ENCODE data around the gene TMEM220. TPM values are rescaled to one million over a fixed set of nuclear protein-coding genes. Genes with fewer than 3 reads are reported as not detected.
"Not testable (repeated sequence)": the region's sequence is repeated elsewhere in the genome, so short reads cannot be mapped to it uniquely, and the experiment has no call there.

Gene TMEM220
- total and polyA plus RNA-seq, 3 donors from 2014 or later = 16.2 to 53.1 (median 22.2) TPM

DNA sequence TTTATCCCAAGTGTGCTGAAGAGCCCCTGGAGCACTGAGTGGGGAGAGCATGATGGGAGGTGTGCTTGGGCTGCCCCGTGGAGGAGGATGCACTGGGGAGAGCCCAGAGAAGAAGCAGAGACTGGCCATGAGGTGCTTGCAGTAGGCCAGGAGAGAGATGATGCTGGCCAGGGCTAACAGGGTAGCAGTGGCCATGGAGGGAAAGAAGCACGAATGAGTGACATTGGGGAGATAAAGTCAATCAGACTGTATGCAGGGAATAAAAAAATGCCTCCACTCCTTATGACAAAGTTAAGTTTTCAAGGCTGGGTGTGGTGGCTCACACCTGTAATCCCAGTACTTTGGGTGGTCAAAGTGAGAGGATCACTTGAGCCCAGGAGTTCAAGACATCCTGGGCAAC, 5.4 kb upstream of the TMEM220 start:
- WGBS, 2 donors = 81 to 83% methylated on average over 2 of the region's 2 CpGs
- no peaks in the 10 kb centered on the region for H3K9me3 ChIP-seq
- no peaks in the 10 kb centered on the region for H3K36me3 ChIP-seq (ENCODE audit: low read depth, missing control alignments)
- no peak overlapping the region for H3K4me3 ChIP-seq
- peaks cover 14% of the 10 kb centered on the region for H3K4me1 ChIP-seq
- H3K27ac ChIP-seq = no peak overlapping the region
- DNase-seq = no peak
- H3K27me3 ChIP-seq = no peaks in the 10 kb centered on the region
- intact Hi-C loops (cut with DNase I; ENCODE audit: low total_unique reads) = loop anchor here (5.0 kb wide), 1 partner anchor 112 kb away; no protein-coding TSS in a partner anchor
- no peak for TF ChIP-seq POLR2A (IDR thresholded peaks at IDR 0.05)
- TF ChIP-seq, protein P1, sequence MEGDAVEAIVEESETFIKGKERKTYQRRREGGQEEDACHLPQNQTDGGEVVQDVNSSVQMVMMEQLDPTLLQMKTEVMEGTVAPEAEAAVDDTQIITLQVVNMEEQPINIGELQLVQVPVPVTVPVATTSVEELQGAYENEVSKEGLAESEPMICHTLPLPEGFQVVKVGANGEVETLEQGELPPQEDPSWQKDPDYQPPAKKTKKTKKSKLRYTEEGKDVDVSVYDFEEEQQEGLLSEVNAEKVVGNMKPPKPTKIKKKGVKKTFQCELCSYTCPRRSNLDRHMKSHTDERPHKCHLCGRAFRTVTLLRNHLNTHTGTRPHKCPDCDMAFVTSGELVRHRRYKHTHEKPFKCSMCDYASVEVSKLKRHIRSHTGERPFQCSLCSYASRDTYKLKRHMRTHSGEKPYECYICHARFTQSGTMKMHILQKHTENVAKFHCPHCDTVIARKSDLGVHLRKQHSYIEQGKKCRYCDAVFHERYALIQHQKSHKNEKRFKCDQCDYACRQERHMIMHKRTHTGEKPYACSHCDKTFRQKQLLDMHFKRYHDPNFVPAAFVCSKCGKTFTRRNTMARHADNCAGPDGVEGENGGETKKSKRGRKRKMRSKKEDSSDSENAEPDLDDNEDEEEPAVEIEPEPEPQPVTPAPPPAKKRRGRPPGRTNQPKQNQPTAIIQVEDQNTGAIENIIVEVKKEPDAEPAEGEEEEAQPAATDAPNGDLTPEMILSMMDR (IDR thresholded peaks at IDR 0.05) = no peak

DNA sequence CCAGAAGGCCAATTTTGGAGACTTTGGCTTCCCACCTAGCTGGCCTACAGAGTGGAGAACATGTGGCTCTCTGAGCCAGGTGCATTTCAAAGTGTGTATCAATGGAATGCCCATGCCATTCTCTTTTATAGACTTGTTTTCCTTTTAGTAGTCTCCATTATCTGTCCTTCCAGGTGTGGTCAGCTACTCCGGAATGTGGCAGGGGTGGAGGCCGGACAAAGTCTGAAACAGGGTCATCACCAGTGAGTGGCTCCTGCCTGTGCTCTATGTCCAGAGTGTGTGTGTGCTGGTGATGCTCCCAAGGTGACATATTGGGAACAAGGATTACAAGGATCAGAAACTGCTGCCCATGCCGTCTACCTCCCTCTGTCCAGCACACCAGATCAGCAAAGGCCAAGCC, 3.8 kb upstream of the TMEM220 start:
- no peak overlapping the region for H3K27ac ChIP-seq
- WGBS, 2 donors = 82 to 94% methylated on average over 3 of the region's 3 CpGs
- no peaks in the 10 kb centered on the region for H3K36me3 ChIP-seq (ENCODE audit: low read depth, missing control alignments)
- H3K9me3 ChIP-seq = no peaks in the 10 kb centered on the region
- H3K27me3 ChIP-seq = no peaks in the 10 kb centered on the region
- H3K4me1 ChIP-seq = peaks cover 14% of the 10 kb centered on the region
- H3K4me3 ChIP-seq = no peak overlapping the region
- intact Hi-C loops (cut with DNase I; ENCODE audit: low total_unique reads) = no loop called here
- DNase-seq = no peak
- TF ChIP-seq POLR2A (IDR thresholded peaks at IDR 0.05) = no peak
- TF ChIP-seq, protein P1 (IDR thresholded peaks at IDR 0.05) = no peak

- H3K4me1 ChIP-seq; H3K9me3 ChIP-seq; H3K36me3 ChIP-seq (ENCODE audit: low read depth, missing control alignments); H3K27me3 ChIP-seq; intact Hi-C loops (cut with DNase I; ENCODE audit: low total_unique reads); DNase-seq; H3K27ac ChIP-seq; H3K4me3 ChIP-seq: not testable (repeated sequence)
- 97 to 100% methylated on average over 2 to 6 of the region's 6 CpGs for WGBS, 2 donors
Measured at GRCh38 chr17:10732121-10732520, 2.3 kb upstream of the TMEM220 start.

DNA sequence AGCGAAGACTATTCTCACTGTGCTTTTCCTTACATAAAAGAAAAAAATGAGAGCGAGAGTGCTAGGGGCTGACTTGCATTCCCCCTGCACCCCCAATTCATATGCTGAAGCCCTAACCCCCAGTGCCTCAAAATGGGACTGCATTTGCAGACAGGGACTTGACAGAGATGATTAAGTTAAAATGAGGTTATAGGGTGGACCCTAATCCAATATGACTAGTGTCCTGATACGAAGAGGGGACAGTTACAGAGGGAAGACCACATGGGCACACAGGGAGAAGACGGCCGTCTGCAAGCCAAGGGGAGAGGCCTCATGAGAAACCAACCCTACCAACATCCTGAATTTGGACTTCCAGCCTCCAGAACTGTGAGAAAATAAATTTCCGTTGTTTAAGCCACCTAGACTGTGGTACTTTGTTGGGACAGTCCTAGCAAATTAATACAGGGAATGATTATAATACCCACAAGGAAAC, 1.6 kb upstream of the TMEM220 start:
- intact Hi-C loops (cut with DNase I; ENCODE audit: low total_unique reads) = no loop called here
- Histone ChIP-seq H3K9me3 (no peaks in the 10 kb centered on the region), H3K36me3 (ENCODE audit: low read depth, missing control alignments) (no peaks in the 10 kb centered on the region), H3K27ac (peak overlapping the region; percentile 25 to 96), H3K4me1 (peaks cover 9% of the 10 kb centered on the region), H3K27me3 (no peaks in the 10 kb centered on the region), H3K4me3 (no peak overlapping the region)
- no peak for TF ChIP-seq POLR2A (IDR thresholded peaks at IDR 0.05)
- TF ChIP-seq, protein P1 (IDR thresholded peaks at IDR 0.05) = no peak
- 63 to 86% methylated on average over 6 of the region's 6 CpGs for WGBS, 2 donors
- DNase-seq = no peak

- H3K9me3 ChIP-seq; intact Hi-C loops (cut with DNase I; ENCODE audit: low total_unique reads); H3K4me1 ChIP-seq; H3K27me3 ChIP-seq; H3K36me3 ChIP-seq (ENCODE audit: low read depth, missing control alignments): not testable (repeated sequence)
- peak overlapping the region; percentile 61 to 83 for H3K4me3 ChIP-seq
- H3K27ac ChIP-seq = peak overlapping the region; percentile 96
- DNase-seq = peak; percentile 26
- 7 to 12% methylated on average over 13 to 15 of the region's 15 CpGs for WGBS, 2 donors
Measured at GRCh38 chr17:10730247-10730646, 424 bp upstream of the TMEM220 start.

GRCh38 chr17:10728331-10728892, 1.4 kb downstream of the TMEM220 start:
- intact Hi-C loops (cut with DNase I; ENCODE audit: low total_unique reads) = no loop called here
- no peaks in the 10 kb centered on the region for H3K27me3 ChIP-seq
- 74 to 90% methylated on average over 10 of the region's 10 CpGs for WGBS, 2 donors
- no peak overlapping the region for H3K4me3 ChIP-seq
- H3K27ac ChIP-seq = peak overlapping the region; percentile 96
- TF ChIP-seq, protein P1 (IDR thresholded peaks at IDR 0.05) = no peak
- no peak for TF ChIP-seq POLR2A (IDR thresholded peaks at IDR 0.05)
- H3K9me3 ChIP-seq = no peaks in the 10 kb centered on the region
- no peak for DNase-seq
- H3K4me1 ChIP-seq = peaks cover 9% of the 10 kb centered on the region
- no peaks in the 10 kb centered on the region for H3K36me3 ChIP-seq (ENCODE audit: low read depth, missing control alignments)
